H1 (cell line): Measurements from ENCODE around the gene SMTNL2. TPM values are rescaled to one million over a fixed set of nuclear protein-coding genes. Genes with fewer than 3 reads are reported as not detected.

ENCODE experiments used
- CTCF ChIA-PET: fragments of 300-600 bp; sonication (Branson Sonifier 250); formaldehyde crosslinking; loops from one replicate; lab custom pipeline; 2021; ENCODE audit not compliant: partially characterized antibody; lab: Charles Lee
- POLR2A ChIA-PET: fragments of 300-600 bp; sonication (Branson Sonifier 250); formaldehyde crosslinking; loops from one replicate; lab custom pipeline; 2021; ENCODE audit warnings: inconsistent platforms; ENCODE audit not compliant: partially characterized antibody; lab: Charles Lee
- DNase-seq, 2 experiments: peaks; one replicate each; pipeline versions ENCODE4 v3.0.0 to v3.0.0-alpha.2; 2010 to 2022; ENCODE audit warnings: low spot score in 2 of 2, low read depth in 1 of 2, mixed read lengths in 1 of 2
- FAIRE-seq: peaks from 2 replicates; lab custom pipeline; 2011; peaks lifted over from hg19 to GRCh38; lab: Jason Lieb, UNC
- H2AFZ ChIP-seq: 2 replicates; pipeline ENCODE4 v1.8.1; 2012; ENCODE audit warnings: low read length, inconsistent platforms
- H2AK5ac ChIP-seq: 2 replicates; pipeline ENCODE4 v1.6.1; 2013; ENCODE audit warnings: low read depth, low read length
- H2BK120ac ChIP-seq: replicated peaks from 2 replicates; pipeline ENCODE3; 2013; ENCODE audit warnings: low read depth, low read length, inconsistent platforms
- H2BK12ac ChIP-seq: 2 replicates; pipeline ENCODE4 v1.6.1; 2013; ENCODE audit warnings: low read depth, low read length
- H2BK15ac ChIP-seq: 2 replicates; pipeline ENCODE4 v1.6.1; 2013; ENCODE audit warnings: low read length
- H2BK20ac ChIP-seq: 2 replicates; pipeline ENCODE4 v1.6.1; 2013; ENCODE audit warnings: low read length
- H2BK5ac ChIP-seq: 2 replicates; pipeline ENCODE4 v1.6.1; 2013; ENCODE audit warnings: low read depth, low read length
- H3K14ac ChIP-seq: 2 replicates; pipeline ENCODE4 v1.6.1; 2013; ENCODE audit warnings: inconsistent platforms; ENCODE audit not compliant: insufficient read length
- H3K18ac ChIP-seq: 2 replicates; pipeline ENCODE4 v1.6.1; 2013; ENCODE audit warnings: low read length; ENCODE audit errors: extremely low read depth
- H3K23ac ChIP-seq: 2 replicates; pipeline ENCODE4 v1.6.1; 2013; ENCODE audit warnings: inconsistent platforms; ENCODE audit not compliant: insufficient read length
- H3K23me2 ChIP-seq: 2 replicates; pipeline ENCODE4 v1.6.1; 2013; ENCODE audit warnings: low read depth, low read length
- H3K27ac ChIP-seq: 2 replicates; pipeline ENCODE4 v1.6.1; 2011; ENCODE audit warnings: low read depth, low read length, inconsistent platforms
- H3K27me3 ChIP-seq, 4 experiments: replicated peaks in 1 of 4; 1 replicate in 1 of 4; 2 replicates in 3 of 4; pipeline versions ENCODE4 v1.6.1 to v1.8.1; 2011 to 2013; ENCODE audit warnings: low read length in 3 of 4, mild to moderate bottlenecking in 3 of 4, inconsistent platforms in 2 of 4, mixed read lengths in 2 of 4, moderate library complexity in 1 of 4; ENCODE audit not compliant: control insufficient read depth in 3 of 4, insufficient read depth in 3 of 4; ENCODE audit errors: extremely low read depth in 1 of 4
- H3K36me3 ChIP-seq, 4 experiments: 2 replicates each; pipeline versions ENCODE4 v1.6.1 to v1.8.1; 2011 to 2013; ENCODE audit warnings: mild to moderate bottlenecking in 4 of 4, low read length in 3 of 4, moderate library complexity in 2 of 4, control low read depth in 1 of 4, inconsistent platforms in 1 of 4; ENCODE audit not compliant: insufficient read depth in 4 of 4, control insufficient read depth in 2 of 4
- H3K4ac ChIP-seq: replicated peaks from 2 replicates; pipeline ENCODE3; 2013; ENCODE audit warnings: low read length, low read depth, mixed read lengths, inconsistent platforms; ENCODE audit not compliant: insufficient read length
- H3K4me1 ChIP-seq, 4 experiments: replicated peaks in 1 of 4; 1 replicate in 1 of 4; 2 replicates in 3 of 4; pipeline versions ENCODE4 v1.6.1 to v1.8.1; 2011 to 2013; ENCODE audit warnings: low read length in 3 of 4, inconsistent platforms in 2 of 4, mixed read lengths in 1 of 4; ENCODE audit not compliant: insufficient read depth in 4 of 4, control insufficient read depth in 3 of 4
- H3K4me2 ChIP-seq, 2 experiments: 2 replicates each; pipeline versions ENCODE4 v1.6.1 to v1.8.1; 2011 to 2013; ENCODE audit warnings: low read depth in 2 of 2, low read length in 2 of 2, control low read depth in 1 of 2, inconsistent platforms in 1 of 2, mild to moderate bottlenecking in 1 of 2; ENCODE audit not compliant: insufficient read depth in 1 of 2
- H3K4me3 ChIP-seq, 4 experiments: fragments of 200-600, 300-600 bp in 1 of 4; sonication (generic), shearing (Covaris generic), sonication (Bioruptor Twin) in 1 of 4; 2 replicates each; pipeline versions ENCODE4 v1.5.1 to v1.8.1; 2011 to 2016; ENCODE audit warnings: low read length in 4 of 4, low read depth in 3 of 4, control low read depth in 2 of 4, inconsistent platforms in 2 of 4, mild to moderate bottlenecking in 2 of 4, mixed read lengths in 1 of 4, moderate library complexity in 1 of 4; ENCODE audit not compliant: insufficient read depth in 2 of 4; ENCODE audit errors: extremely low read depth in 1 of 4
- H3K56ac ChIP-seq: replicated peaks from 2 replicates; pipeline ENCODE3; 2013; ENCODE audit warnings: low read depth, mild to moderate bottlenecking, mixed read lengths, low read length, inconsistent platforms; ENCODE audit not compliant: insufficient read length
- H3K79me1 ChIP-seq: 2 replicates; pipeline ENCODE4 v1.6.1; 2013; ENCODE audit warnings: low read depth, low read length, control low read depth
- H3K79me2 ChIP-seq, 2 experiments: 2 replicates each; pipeline versions ENCODE4 v1.6.1 to v1.8.1; 2012 to 2013; ENCODE audit warnings: low read length in 2 of 2, mild to moderate bottlenecking in 2 of 2, inconsistent platforms in 1 of 2; ENCODE audit not compliant: insufficient read depth in 2 of 2, control insufficient read depth in 1 of 2
- H3K9ac ChIP-seq, 4 experiments: replicated peaks in 1 of 4; 1 replicate in 1 of 4; 2 replicates in 3 of 4; pipeline versions ENCODE4 v1.6.1 to v1.8.1; 2011 to 2013; ENCODE audit warnings: low read depth in 3 of 4, low read length in 3 of 4, control low read depth in 2 of 4, mild to moderate bottlenecking in 2 of 4, moderate library complexity in 2 of 4, inconsistent platforms in 1 of 4; ENCODE audit errors: extremely low read depth in 1 of 4
- H3K9me3 ChIP-seq, 2 experiments: 2 replicates each; pipeline versions ENCODE4 v1.6.1 to v1.8.1; 2012 to 2013; ENCODE audit warnings: mild to moderate bottlenecking in 2 of 2, moderate library complexity in 2 of 2, control low read depth in 1 of 2, inconsistent platforms in 1 of 2, low read depth in 1 of 2, low read length in 1 of 2, mixed read lengths in 1 of 2; ENCODE audit not compliant: insufficient read depth in 2 of 2
- H4K20me1 ChIP-seq, 2 experiments: replicated peaks in 1 of 2; 2 replicates each; pipeline versions ENCODE3 to v1.8.1; 2011 to 2013; ENCODE audit warnings: inconsistent platforms in 2 of 2, low read length in 2 of 2, mild to moderate bottlenecking in 1 of 2; ENCODE audit not compliant: insufficient read depth in 2 of 2, control insufficient read depth in 1 of 2
- H4K5ac ChIP-seq: 2 replicates; pipeline ENCODE4 v1.6.1; 2013; ENCODE audit warnings: low read length, low read depth, mixed read lengths, inconsistent platforms; ENCODE audit not compliant: insufficient read length
- H4K8ac ChIP-seq: 2 replicates; pipeline ENCODE4 v1.8.0; 2013; ENCODE audit warnings: mild to moderate bottlenecking, moderate library complexity, low read length, inconsistent platforms; ENCODE audit not compliant: insufficient read depth; ENCODE audit errors: extremely low read depth
- H4K91ac ChIP-seq: replicated peaks from 2 replicates; pipeline ENCODE3; 2013; ENCODE audit warnings: low read length, mixed read lengths, inconsistent platforms; ENCODE audit not compliant: insufficient read length
- CEBPB ChIP-seq: IDR thresholded peaks from 2 replicates; pipeline ENCODE4 v1.6.1; 2012; ENCODE audit warnings: low read depth, low read length
- CHD1 ChIP-seq: IDR thresholded peaks from 2 replicates; pipeline ENCODE4 v1.6.1; 2012; ENCODE audit warnings: low read depth, low read length, improper control_type of control experiment
- NANOG ChIP-seq: IDR thresholded peaks from 2 replicates; pipeline ENCODE4 v1.6.1; 2011; ENCODE audit warnings: low read length, low read depth, mild to moderate bottlenecking, inconsistent platforms; ENCODE audit not compliant: insufficient read depth, poor library complexity, severe bottlenecking
- POLR2AphosphoS5 ChIP-seq: IDR thresholded peaks from 2 replicates; pipeline ENCODE4 v1.6.1; 2011; ENCODE audit warnings: low read depth, low read length
- TCF12 ChIP-seq: IDR thresholded peaks from 2 replicates; pipeline ENCODE4 v1.6.1; 2011; ENCODE audit warnings: low read depth, mild to moderate bottlenecking, low read length
- WGBS, 2 experiments: shearing (Covaris generic) in 1 of 2; methylation state at CpG; one replicate each; pipeline versions ENCODE4 v1.1.6 to v1.1.7; 2013 to 2015; ENCODE audit warnings: low lambda C conversion rate in 2 of 2, mixed read lengths in 2 of 2, inconsistent platforms in 1 of 2, low coverage in 1 of 2, missing lambda C conversion rate in 1 of 2; ENCODE audit not compliant: insufficient replicate concordance in 2 of 2, insufficient coverage in 1 of 2, insufficient read length in 1 of 2; ENCODE audit errors: extremely low coverage in 1 of 2, missing lambda C conversion rate in 1 of 2; 5-methylcytosine and 5-hydroxymethylcytosine counted together
- polyA plus RNA-seq, 7 experiments: library from polyadenylated mRNA; depleted of rRNA in 3 of 7; stranded (reverse) in 5 of 7; unstranded in 2 of 7; fragments of >200 nt in 5 of 7; fragments of 200-250 nt in 2 of 7; gene quantifications; 1 replicate in 5 of 7; 2 replicates in 1 of 7; 4 replicates in 1 of 7; pipeline versions ENCODE4 v1.2.1 to v1.2.3, GENCODE V29; 2011 to 2013; ENCODE audit warnings: missing spikeins in 2 of 7, mixed read lengths in 2 of 7
- total RNA-seq: library from RNA; stranded (reverse); fragmentation: NEBNext Ultra II Directional; extraction: Animal tissue kit (Norgen Biotek cat#: 25700); gene quantifications from 2 replicates; pipeline ENCODE4 v1.2.1, GENCODE V29; 2021

Gene SMTNL2
- total and polyA plus RNA-seq, 2 of the 8 experiments (the other 6 are each of a cell fraction or from before 2014, with no cell fraction given), result 3.6 to 4.5 TPM

- DNase-seq (no peak), FAIRE-seq (no peak)
- Histone ChIP-seq H3K79me1 (no peaks in the 10 kb centered on the region; the same call in 1 of the 2 replicates), H3K4me3 (no peak overlapping the region), H3K27me3 (no peaks in the 10 kb centered on the region), H3K27ac (no peak overlapping the region), H2BK15ac (no peak overlapping the region), H3K14ac (no peak overlapping the region), H3K79me2 (no peaks in the 10 kb centered on the region), H3K4me1 (no peaks in the 10 kb centered on the region; a peak in 1 of 7 replicates), H2AK5ac (no peak overlapping the region), H3K4ac (no peak overlapping the region), H3K18ac (no peak overlapping the region), H4K20me1 (peaks cover 12 to 38% of the 10 kb centered on the region in 2 experiments), H3K9ac (no peak overlapping the region), H3K36me3 (peaks cover 48 to 91% (median 67%) of the 10 kb centered on the region in 4 experiments), H3K23ac (no peak overlapping the region), H3K56ac (no peak overlapping the region), H2BK120ac (no peak overlapping the region), H3K4me2 (no peak overlapping the region), H2BK20ac (no peak overlapping the region), H3K9me3 (no peaks in the 10 kb centered on the region), H2AFZ (no peak overlapping the region), H4K8ac (peak overlapping the region; percentile 28; the same call in 1 of the 2 replicates), H3K23me2 (no peaks in the 10 kb centered on the region), H4K5ac (no peak overlapping the region), H2BK5ac (no peak overlapping the region), H4K91ac (no peak overlapping the region), H2BK12ac (no peak overlapping the region)
- ChIA-PET CTCF (interaction anchor here (0.8 to 2.7 kb wide), 5 partner anchors 15 to 123 kb away, joined by 3 to 10 read pairs (median 4); partner anchors contain the start of gene SPNS2), POLR2A (interaction anchor here (0.6 to 37.1 kb wide), 6 partner anchors 2 to 411 kb away, joined by 3 to 546 read pairs (median 4); partner anchors contain the start of genes GGT6 and MYBBP1A)
- WGBS, 2 experiments, result 96% methylated on average over 23 of the region's 37 CpGs; no CpG with 5 or more reads in 1 of the 2 experiments
- TF ChIP-seq CHD1, result no peak
- TF ChIP-seq NANOG, result no peak
- no peak for TF ChIP-seq TCF12
- 0 out of 2 replicates have a peak, but pooled peaks have one; percentile 6 for TF ChIP-seq POLR2AphosphoS5
- no peak for TF ChIP-seq CEBPB
These were observed 40.0 kb upstream of the SMTNL2 start for GRCh38 chr17:4544135-4544950.
